ENCODE measurements around the gene SLC8A2. TPM values are rescaled to one million over a fixed set of nuclear protein-coding genes. Genes with fewer than 3 reads are reported as not detected.
"Not testable (repeated sequence)": the region's sequence is repeated elsewhere in the genome, so short reads cannot be mapped to it uniquely, and the experiment has no call there.

The SLC8A2 gene
- total RNA-seq, 2 experiments from 2014 or later = 0.18 to 0.43 TPM

GRCh38 chr19:47391510-47392223 is 80.0 kb downstream of the SLC8A2 start:
- no peak overlapping the region for H3K27ac Mint-ChIP-seq
- peaks cover 4% of the 10 kb centered on the region for H3K4me1 Mint-ChIP-seq (ENCODE audit: low read depth)
- POLR2A ChIA-PET = interaction anchor here (0.5 kb wide), 1 partner anchor 42 kb away, joined by 3 read pairs; the partner anchor contains the start of gene DHX34
- ATAC-seq (peak; percentile 93), DNase-seq (peak; percentile 88)
- peaks cover 7% of the 10 kb centered on the region for H3K27me3 Mint-ChIP-seq
- CTCF ChIA-PET = interaction anchor here (0.6 to 3.2 kb wide), 37 partner anchors 8 to 466 kb away, joined by 3 to 32 read pairs (median 5); partner anchors contain the start of genes DHX34 and INAFM1
- intact Hi-C loops (cut with micrococcal nuclease) = loop anchor here (5.0 kb wide), 1 partner anchor 94 kb away; no protein-coding TSS in a partner anchor
- TF ChIP-seq CTCF (IDR thresholded peaks at IDR 0.05) = peak; percentile 94
- no peaks in the 10 kb centered on the region for H3K9me3 Mint-ChIP-seq
- H3K36me3 Mint-ChIP-seq (ENCODE audit: low read depth) = no peaks in the 10 kb centered on the region
- H3K4me3 Mint-ChIP-seq = no peak overlapping the region

- ATAC-seq (no peak), DNase-seq (no peak)
- Mint-ChIP-seq H3K9me3 (no peaks in the 10 kb centered on the region), H3K27ac (no peak overlapping the region), H3K4me3 (no peak overlapping the region), H3K36me3 (ENCODE audit: low read depth) (no peaks in the 10 kb centered on the region), H3K4me1 (ENCODE audit: low read depth) (peaks cover 4% of the 10 kb centered on the region), H3K27me3 (peaks cover 6% of the 10 kb centered on the region)
- intact Hi-C loops (cut with micrococcal nuclease) = loop anchor here (5.0 kb wide), 1 partner anchor 94 kb away; no protein-coding TSS in a partner anchor
- ChIA-PET POLR2A (no interaction called here), CTCF (interaction anchor here (0.6 to 3.2 kb wide), 35 partner anchors 8 to 404 kb away, joined by 3 to 32 read pairs (median 4); partner anchors contain the start of genes DHX34 and INAFM1)
- TF ChIP-seq CTCF (IDR thresholded peaks at IDR 0.05) = no peak
Measured at GRCh38 chr19:47390533-47391488, 80.9 kb downstream of the SLC8A2 start.

- intact Hi-C loops (cut with micrococcal nuclease) = no loop called here
- no peak for TF ChIP-seq CTCF (IDR thresholded peaks at IDR 0.05)
- ChIA-PET POLR2A (interaction anchor here (0.5 kb wide), 1 partner anchor 1379 kb away, joined by 3 read pairs; no protein-coding TSS in a partner anchor), CTCF (interaction anchor here (1.1 to 2.0 kb wide), 3 partner anchors 40 to 92 kb away, joined by 3 to 5 read pairs (median 4); partner anchors contain the start of gene DHX34)
- Mint-ChIP-seq H3K4me3 (no peak overlapping the region), H3K27ac (no peak overlapping the region), H3K9me3 (no peaks in the 10 kb centered on the region), H3K36me3 (ENCODE audit: low read depth) (no peaks in the 10 kb centered on the region), H3K27me3 (peaks cover 6% of the 10 kb centered on the region), H3K4me1 (ENCODE audit: low read depth) (peaks cover 4% of the 10 kb centered on the region)
- ATAC-seq = no peak
- DNase-seq = no peak
Measured at GRCh38 chr19:47389150-47389556, 82.5 kb downstream of the SLC8A2 start.

GRCh38 chr19:47388721-47389120 is 83.0 kb downstream of the SLC8A2 start:
- DNase-seq; intact Hi-C loops (cut with micrococcal nuclease); H3K27me3 Mint-ChIP-seq; H3K4me1 Mint-ChIP-seq (ENCODE audit: low read depth); H3K36me3 Mint-ChIP-seq (ENCODE audit: low read depth); ATAC-seq; H3K27ac Mint-ChIP-seq; POLR2A ChIA-PET; H3K4me3 Mint-ChIP-seq; H3K9me3 Mint-ChIP-seq: not testable (repeated sequence)
- CTCF ChIA-PET = interaction anchor here (1.1 to 2.0 kb wide), 3 partner anchors 40 to 92 kb away, joined by 3 to 5 read pairs (median 4); partner anchors contain the start of gene DHX34

GRCh38 chr19:47387623-47388022 is 84.1 kb downstream of the SLC8A2 start:
- H3K27me3 Mint-ChIP-seq; H3K4me3 Mint-ChIP-seq; POLR2A ChIA-PET; H3K9me3 Mint-ChIP-seq; intact Hi-C loops (cut with micrococcal nuclease); H3K27ac Mint-ChIP-seq; ATAC-seq; DNase-seq; H3K36me3 Mint-ChIP-seq (ENCODE audit: low read depth): not testable (repeated sequence)
- CTCF ChIA-PET = interaction anchor here (0.8 to 2.0 kb wide), 2 partner anchors 49 to 274 kb away, joined by 3 to 5 read pairs; no protein-coding TSS in a partner anchor
- H3K4me1 Mint-ChIP-seq (ENCODE audit: low read depth) = peaks cover 11% of the 10 kb centered on the region

- H3K4me3 Mint-ChIP-seq; H3K27ac Mint-ChIP-seq; ATAC-seq; POLR2A ChIA-PET; DNase-seq; intact Hi-C loops (cut with micrococcal nuclease); H3K27me3 Mint-ChIP-seq; H3K36me3 Mint-ChIP-seq (ENCODE audit: low read depth); H3K9me3 Mint-ChIP-seq: not testable (repeated sequence)
- CTCF ChIA-PET = interaction anchor here (2.1 kb wide), 1 partner anchor 37 kb away, joined by 8 read pairs; the partner anchor contains the start of gene DHX34
- H3K4me1 Mint-ChIP-seq (ENCODE audit: low read depth) = peaks cover 17% of the 10 kb centered on the region
Measured at GRCh38 chr19:47386582-47386981, 85.1 kb downstream of the SLC8A2 start.

- ChIA-PET CTCF (interaction anchor here (1.4 kb wide), 1 partner anchor 44 kb away, joined by 4 read pairs; no protein-coding TSS in a partner anchor), POLR2A (interaction anchor here (0.6 to 1.9 kb wide), 3 partner anchors 110 to 1484 kb away, joined by 3 to 4 read pairs (median 3); partner anchors contain the start of gene INAFM1)
- H3K4me1 Mint-ChIP-seq (ENCODE audit: low read depth) = peaks cover 26% of the 10 kb centered on the region
- intact Hi-C loops (cut with micrococcal nuclease); H3K9me3 Mint-ChIP-seq; H3K27me3 Mint-ChIP-seq; H3K27ac Mint-ChIP-seq; DNase-seq; H3K4me3 Mint-ChIP-seq; ATAC-seq: not testable (repeated sequence)
- H3K36me3 Mint-ChIP-seq (ENCODE audit: low read depth) = peaks cover 21% of the 10 kb centered on the region
Measured at GRCh38 chr19:47384533-47384932, 87.2 kb downstream of the SLC8A2 start.

- H3K4me3 Mint-ChIP-seq; ATAC-seq; H3K27ac Mint-ChIP-seq; DNase-seq; H3K27me3 Mint-ChIP-seq; intact Hi-C loops (cut with micrococcal nuclease); H3K9me3 Mint-ChIP-seq: not testable (repeated sequence)
- ChIA-PET POLR2A (interaction anchor here (0.6 to 1.9 kb wide), 2 partner anchors 109 to 1483 kb away, joined by 3 to 4 read pairs; partner anchors contain the start of gene INAFM1), CTCF (interaction anchor here (1.4 to 2.3 kb wide), 2 partner anchors 7 to 44 kb away, joined by 4 to 12 read pairs; no protein-coding TSS in a partner anchor)
- Mint-ChIP-seq H3K4me1 (ENCODE audit: low read depth) (peaks cover 26% of the 10 kb centered on the region), H3K36me3 (ENCODE audit: low read depth) (peaks cover 21% of the 10 kb centered on the region)
Measured at GRCh38 chr19:47383890-47384289, 87.8 kb downstream of the SLC8A2 start.

Measured in activated CD8-positive, alpha-beta T cell treated with anti-CD3 and anti-CD28 coated beads for 36 hours (primary cell).